Upper lobe of left lung (tissue), 6 donors: ENCODE data around the gene DNMT3A. TPM values are rescaled to one million over a fixed set of nuclear protein-coding genes. Genes with fewer than 3 reads are reported as not detected.
A peak's percentile ranks its signal among the peaks of the same experiment; 100 is the strongest.

Source experiments
- ATAC-seq, 2 donors: fragments of 200-7000 bp; cut with Tn5 transposase; one replicate each; pipeline ENCODE4 v1.9.1; 2022; ENCODE audit warnings: mild to moderate bottlenecking in 2 of 2, moderate library complexity in 2 of 2; ENCODE audit not compliant: low FRiP score in 2 of 2
- DNase-seq, 2 donors: peaks; one replicate each; pipeline ENCODE4 v3.0.0-alpha.2; 2019 to 2020
- H3K27ac ChIP-seq, 4 donors: fragments of 200-600 bp; sonication (generic); one replicate each; pipeline ENCODE4 v1.5.1; 2016 to 2019
- H3K27me3 ChIP-seq, 4 donors: fragments of 200-600 bp; sonication (generic); one replicate each; pipeline ENCODE4 v1.5.1; 2017 to 2019
- H3K36me3 ChIP-seq, 4 donors: fragments of 200-600 bp; sonication (generic); one replicate each; pipeline ENCODE4 v1.5.1; 2016 to 2019
- H3K4me1 ChIP-seq, 4 donors: fragments of 200-600 bp; sonication (generic); one replicate each; pipeline ENCODE4 v1.5.1; 2018 to 2019
- H3K4me3 ChIP-seq, 4 donors: fragments of 200-600 bp; sonication (generic); one replicate each; pipeline ENCODE4 v1.5.1; 2017 to 2019; ENCODE audit warnings: mild to moderate bottlenecking in 2 of 4, moderate library complexity in 1 of 4
- H3K9me3 ChIP-seq, 4 donors: fragments of 200-600 bp; sonication (generic); one replicate each; pipeline ENCODE4 v1.5.1; 2018 to 2019
- EP300 ChIP-seq, 4 donors: sonication (generic); formaldehyde crosslinking; IDR thresholded peaks; one replicate each; pipeline ENCODE4 v1.5.1; 2017; ENCODE audit warnings: antibody characterized with exemption in 4 of 4, control low read depth in 2 of 4
- POLR2A ChIP-seq, 4 donors: fragments of 450-650 bp; IDR thresholded peaks; one replicate each; pipeline ENCODE4 v1.5.1; 2016 to 2017; ENCODE audit warnings: antibody characterized with exemption in 4 of 4, mild to moderate bottlenecking in 2 of 4
- POLR2AphosphoS5 ChIP-seq, 2 donors: sonication (generic); formaldehyde crosslinking; IDR thresholded peaks; one replicate each; pipeline ENCODE4 v1.5.1; 2017; ENCODE audit warnings: antibody characterized with exemption in 2 of 2
- WGBS, 2 donors: methylation state at CpG; one replicate each; pipeline ENCODE4 v1.1.5; 2017 to 2018; 5-methylcytosine and 5-hydroxymethylcytosine counted together
- total RNA-seq, 6 donors: library from RNA; depleted of rRNA in 4 of 6; stranded (reverse); fragments of >200 nt in 4 of 6; gene quantifications; one replicate each; pipeline versions ENCODE4 v1.1.0 to v1.2.1, GENCODE V29; 2016 to 2021
- TF ChIP-seq, protein P1 (sequence below), 6 experiments: fragments of 450-650 bp in 4 of 6; fragments of 200-600 bp in 2 of 6; sonication (generic) in 2 of 6; IDR thresholded peaks; one replicate each; pipeline ENCODE4 v1.5.1; 2016 to 2019; ENCODE audit warnings: antibody characterized with exemption in 6 of 6
- donor health status: DM: no; HTN: no; CAD: no; lungs with moderate emphysema.
- donor health status: DM: no; HTN: yes; CAD: no; lungs with severe emphysema.

The DNMT3A gene
- total RNA-seq, 6 donors from 2014 or later = 7.8 to 49.2 (median 30.4) TPM

DNA sequence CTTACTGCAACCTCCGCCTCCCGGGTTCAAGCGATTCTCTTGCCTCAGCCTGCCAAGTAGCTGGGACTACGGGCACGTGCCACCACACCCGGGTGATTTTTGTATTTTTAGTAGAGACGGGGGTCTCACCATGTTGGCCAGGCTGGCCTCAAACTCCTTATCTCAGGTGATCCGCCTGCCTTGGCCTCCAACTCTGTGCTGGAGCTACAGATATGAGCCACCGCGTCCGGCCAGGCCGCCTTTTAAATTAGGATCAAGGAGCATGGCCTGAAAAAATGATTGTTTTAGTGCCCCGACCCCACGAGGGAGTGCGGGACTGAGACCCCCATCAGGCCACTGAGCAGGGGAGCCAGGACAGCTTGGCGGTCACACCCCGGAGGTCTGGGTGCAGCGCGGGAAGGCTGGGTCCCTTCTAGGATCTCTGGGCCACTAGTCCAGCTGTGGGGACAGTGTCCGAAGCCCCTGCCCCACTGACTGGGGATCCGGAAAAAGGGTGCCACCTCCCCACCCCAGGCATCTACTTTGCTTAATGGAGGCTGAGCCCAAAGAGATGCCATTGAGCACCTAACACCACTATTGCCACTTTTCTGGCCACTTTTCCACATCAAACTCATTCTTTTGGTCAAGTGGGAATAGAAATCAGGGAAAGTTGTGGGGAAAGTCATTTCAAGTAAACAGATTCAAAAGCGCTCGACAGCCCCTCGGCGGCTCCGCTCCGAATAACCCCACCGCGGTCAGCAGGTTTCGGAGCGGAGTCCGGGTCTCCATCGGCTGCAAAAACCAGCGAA, 19.7 kb upstream of the DNMT3A start:
- Histone ChIP-seq H3K9me3 (no peaks in the 10 kb centered on the region), H3K4me1 (peaks cover 2 to 11% (median 8%) of the 10 kb centered on the region in 4 donors), H3K4me3 (peak overlapping the region in 3 of 4 donors; percentile 32 to 48 (median 45)), H3K27me3 (no peaks in the 10 kb centered on the region), H3K27ac (peak overlapping the region in 2 of 4 donors; percentile 21 to 85), H3K36me3 (no peaks in the 10 kb centered on the region)
- 57 to 58% methylated on average over 32 to 34 of the region's 34 CpGs for WGBS, 2 donors
- TF ChIP-seq POLR2AphosphoS5 (IDR thresholded peaks at IDR 0.05) = no peak
- TF ChIP-seq EP300 (IDR thresholded peaks at IDR 0.05) = no peak
- TF ChIP-seq POLR2A (IDR thresholded peaks at IDR 0.05) = no peak
- TF ChIP-seq, protein P1, sequence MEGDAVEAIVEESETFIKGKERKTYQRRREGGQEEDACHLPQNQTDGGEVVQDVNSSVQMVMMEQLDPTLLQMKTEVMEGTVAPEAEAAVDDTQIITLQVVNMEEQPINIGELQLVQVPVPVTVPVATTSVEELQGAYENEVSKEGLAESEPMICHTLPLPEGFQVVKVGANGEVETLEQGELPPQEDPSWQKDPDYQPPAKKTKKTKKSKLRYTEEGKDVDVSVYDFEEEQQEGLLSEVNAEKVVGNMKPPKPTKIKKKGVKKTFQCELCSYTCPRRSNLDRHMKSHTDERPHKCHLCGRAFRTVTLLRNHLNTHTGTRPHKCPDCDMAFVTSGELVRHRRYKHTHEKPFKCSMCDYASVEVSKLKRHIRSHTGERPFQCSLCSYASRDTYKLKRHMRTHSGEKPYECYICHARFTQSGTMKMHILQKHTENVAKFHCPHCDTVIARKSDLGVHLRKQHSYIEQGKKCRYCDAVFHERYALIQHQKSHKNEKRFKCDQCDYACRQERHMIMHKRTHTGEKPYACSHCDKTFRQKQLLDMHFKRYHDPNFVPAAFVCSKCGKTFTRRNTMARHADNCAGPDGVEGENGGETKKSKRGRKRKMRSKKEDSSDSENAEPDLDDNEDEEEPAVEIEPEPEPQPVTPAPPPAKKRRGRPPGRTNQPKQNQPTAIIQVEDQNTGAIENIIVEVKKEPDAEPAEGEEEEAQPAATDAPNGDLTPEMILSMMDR (IDR thresholded peaks at IDR 0.05) = no peak
- ATAC-seq (no peak), DNase-seq (no peak)

DNA sequence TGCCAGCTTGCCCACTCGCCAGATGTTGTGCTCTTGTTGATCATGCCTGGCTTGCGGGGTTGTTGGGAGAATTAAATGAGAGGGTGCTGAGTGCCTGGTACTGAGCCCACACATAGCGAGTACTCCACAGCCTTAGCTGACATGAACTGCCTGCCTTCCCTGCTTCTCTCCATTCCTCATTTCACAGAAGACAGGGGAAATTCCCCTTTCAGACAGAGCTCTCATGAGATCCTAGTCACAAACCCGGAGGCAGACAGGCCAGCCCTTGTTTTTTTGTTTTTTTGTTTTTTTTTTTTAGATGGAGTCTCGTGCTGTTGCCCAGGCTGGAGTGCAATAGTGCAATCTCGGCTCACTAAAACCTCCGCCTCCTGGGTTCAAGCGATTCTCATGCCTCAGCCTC, 17.1 kb upstream of the DNMT3A start:
- TF ChIP-seq POLR2AphosphoS5 (IDR thresholded peaks at IDR 0.05) = no peak
- no peak for TF ChIP-seq POLR2A (IDR thresholded peaks at IDR 0.05)
- TF ChIP-seq EP300 (IDR thresholded peaks at IDR 0.05) = no peak
- TF ChIP-seq, protein P1 (IDR thresholded peaks at IDR 0.05) = no peak
- Histone ChIP-seq H3K36me3 (no peaks in the 10 kb centered on the region), H3K4me3 (no peak overlapping the region), H3K27ac (no peak overlapping the region), H3K27me3 (no peaks in the 10 kb centered on the region), H3K9me3 (no peaks in the 10 kb centered on the region), H3K4me1 (peaks cover 2 to 11% (median 8%) of the 10 kb centered on the region in 4 donors)
- DNase-seq = no peak
- 84 to 87% methylated on average over 7 to 8 of the region's 8 CpGs for WGBS, 2 donors
- ATAC-seq = no peak

DNA sequence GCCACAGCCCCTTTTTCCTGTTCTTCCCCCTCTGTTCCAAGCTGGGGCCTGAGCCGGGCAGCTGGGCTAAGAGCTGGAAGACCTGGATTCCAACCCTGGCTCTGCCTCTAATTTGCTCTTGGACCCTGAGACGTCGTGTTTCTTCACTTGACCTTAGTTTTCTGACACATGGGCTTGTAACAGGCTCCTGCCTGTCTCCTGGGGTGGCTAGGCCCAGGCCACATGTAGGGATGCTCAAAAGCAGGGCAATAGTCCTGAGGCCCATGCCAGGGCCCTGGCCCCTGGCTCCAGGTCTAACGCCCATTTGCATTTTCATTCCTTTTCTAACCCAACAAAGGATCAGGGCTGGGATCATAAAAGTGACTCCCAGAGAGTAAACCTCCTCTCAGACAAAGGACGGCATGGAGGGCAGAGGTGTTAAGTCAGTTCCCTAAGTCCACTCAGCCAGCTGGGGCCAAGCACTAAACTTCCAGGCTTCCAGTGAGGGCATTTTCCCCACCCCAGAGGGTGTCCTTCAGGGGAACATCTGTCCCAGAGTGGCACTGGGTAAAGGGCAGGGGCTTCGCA, 16.6 kb upstream of the DNMT3A start:
- H3K4me3 ChIP-seq = no peak overlapping the region
- no peaks in the 10 kb centered on the region for H3K9me3 ChIP-seq
- peaks cover 2 to 11% (median 8%) of the 10 kb centered on the region in 4 donors for H3K4me1 ChIP-seq
- WGBS, 2 donors = 93 to 97% methylated on average over 5 to 6 of the region's 6 CpGs
- H3K27ac ChIP-seq = no peak overlapping the region
- DNase-seq = no peak
- no peaks in the 10 kb centered on the region for H3K27me3 ChIP-seq
- no peaks in the 10 kb centered on the region for H3K36me3 ChIP-seq
- TF ChIP-seq, protein P1 (IDR thresholded peaks at IDR 0.05) = no peak
- TF ChIP-seq EP300 (IDR thresholded peaks at IDR 0.05) (no peak), POLR2AphosphoS5 (IDR thresholded peaks at IDR 0.05) (no peak), POLR2A (IDR thresholded peaks at IDR 0.05) (no peak)
- ATAC-seq = no peak

DNA sequence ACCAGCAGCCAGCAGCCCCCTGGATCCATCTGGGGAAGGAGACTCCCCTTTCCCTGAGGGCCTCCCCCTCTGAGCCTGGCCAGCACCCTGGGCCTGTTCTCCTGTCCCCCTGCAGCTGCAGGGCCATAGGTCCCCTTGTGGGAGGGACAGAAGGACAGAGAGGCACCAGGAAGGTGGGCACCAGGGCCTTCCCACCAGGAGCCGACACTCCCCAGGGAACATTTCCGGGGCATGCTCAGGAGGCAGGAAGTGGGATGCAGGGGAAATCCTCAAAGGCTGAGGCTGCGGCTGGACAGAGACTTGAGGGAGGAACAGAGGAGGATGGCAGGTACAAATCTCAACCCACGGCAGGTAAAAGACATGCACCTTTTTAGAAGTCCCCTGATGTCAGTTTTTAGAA, 14.4 kb upstream of the DNMT3A start:
- DNase-seq (no peak), ATAC-seq (no peak)
- Histone ChIP-seq H3K36me3 (no peaks in the 10 kb centered on the region), H3K27me3 (no peaks in the 10 kb centered on the region), H3K27ac (no peak overlapping the region), H3K9me3 (no peaks in the 10 kb centered on the region), H3K4me1 (no peaks in the 10 kb centered on the region), H3K4me3 (no peak overlapping the region)
- 64 to 65% methylated on average over 4 of the region's 4 CpGs for WGBS, 2 donors
- TF ChIP-seq, protein P1 (IDR thresholded peaks at IDR 0.05) = no peak
- TF ChIP-seq POLR2A (IDR thresholded peaks at IDR 0.05) (no peak), POLR2AphosphoS5 (IDR thresholded peaks at IDR 0.05) (no peak), EP300 (IDR thresholded peaks at IDR 0.05) (no peak)
